KMS-11 (cell line): ENCODE data around the gene TMEM183A.

Experiments used
- H2AFZ ChIP-seq: fragments of 200-600 bp; sonication (generic); 2 replicates; pipeline ENCODE4 v1.6.1; 2016; ENCODE audit warnings: antibody characterized with exemption, mixed run types, low read depth
- H3K27ac ChIP-seq: fragments of 200-600 bp; sonication (generic); 2 replicates; pipeline ENCODE4 v1.6.1; 2016; ENCODE audit warnings: mild to moderate bottlenecking, mixed run types
- H3K27me3 ChIP-seq: fragments of 200-600 bp; sonication (generic); 2 replicates; pipeline ENCODE4 v1.6.1; 2017; ENCODE audit warnings: mild to moderate bottlenecking, low read depth, mixed run types, moderate library complexity; ENCODE audit not compliant: insufficient read depth
- H3K36me3 ChIP-seq: fragments of 200-600 bp; sonication (generic); 2 replicates; pipeline ENCODE4 v1.6.1; 2017; ENCODE audit warnings: mild to moderate bottlenecking, mixed run types; ENCODE audit not compliant: insufficient read depth
- H3K4me1 ChIP-seq: fragments of 200-600 bp; sonication (generic); 2 replicates; pipeline ENCODE4 v1.6.1; 2016; ENCODE audit warnings: mild to moderate bottlenecking, low read depth, mixed run types; ENCODE audit not compliant: poor library complexity, severe bottlenecking
- H3K4me2 ChIP-seq: fragments of 200-600 bp; sonication (generic); 2 replicates; pipeline ENCODE4 v1.7.0; 2016; ENCODE audit warnings: mild to moderate bottlenecking, mixed run types
- H3K4me3 ChIP-seq: fragments of 200-600 bp; sonication (generic); IDR thresholded peaks from 2 replicates; pipeline ENCODE4 v1.6.1; 2017; ENCODE audit warnings: low read depth, low read length, mixed read lengths; ENCODE audit not compliant: insufficient read depth
- H3K79me2 ChIP-seq: fragments of 200-600 bp; sonication (generic); 2 replicates; pipeline ENCODE4 v1.6.1; 2016; ENCODE audit warnings: low read depth, mixed run types; ENCODE audit not compliant: insufficient read depth
- H3K9ac ChIP-seq: fragments of 200-600 bp; sonication (generic); 2 replicates; pipeline ENCODE4 v1.6.1; 2016; ENCODE audit warnings: mild to moderate bottlenecking, mixed run types
- H4K20me1 ChIP-seq: fragments of 200-600 bp; sonication (generic); 2 replicates; pipeline ENCODE4 v1.6.1; 2016; ENCODE audit warnings: mild to moderate bottlenecking, mixed run types; ENCODE audit not compliant: insufficient read depth
- CTCF ChIP-seq: fragments of 200-600 bp; sonication (generic); conservative IDR thresholded peaks from 2 replicates; pipeline ENCODE4 v1.6.1; 2017; ENCODE audit warnings: low read depth, mild to moderate bottlenecking, antibody characterized with exemption, low read length, moderate library complexity, mixed read lengths

Gene TMEM183A

GRCh38 chr1:203049576-203050180 lies 42.5 kb downstream of the TMEM183A start:
- H3K79me2 ChIP-seq, result no peaks in the 10 kb centered on the region
- H3K27me3 ChIP-seq, result no peaks in the 10 kb centered on the region
- no peak overlapping the region for H2AFZ ChIP-seq
- no peaks in the 10 kb centered on the region for H4K20me1 ChIP-seq
- H3K36me3 ChIP-seq, result no peaks in the 10 kb centered on the region
- TF ChIP-seq CTCF, result no peak
- no peaks in the 10 kb centered on the region for H3K4me1 ChIP-seq
- no peak overlapping the region for H3K4me2 ChIP-seq
- H3K4me3 ChIP-seq, result no peak overlapping the region
- H3K27ac ChIP-seq, result no peak overlapping the region
- H3K9ac ChIP-seq, result no peak overlapping the region

GRCh38 chr1:203050826-203051225 lies 43.7 kb downstream of the TMEM183A start:
- Histone ChIP-seq H3K4me3 (no peak overlapping the region), H3K9ac (no peak overlapping the region), H3K4me2 (no peak overlapping the region), H4K20me1 (no peaks in the 10 kb centered on the region), H3K79me2 (no peaks in the 10 kb centered on the region), H3K27me3 (no peaks in the 10 kb centered on the region), H3K4me1 (no peaks in the 10 kb centered on the region), H2AFZ (no peak overlapping the region), H3K27ac (no peak overlapping the region), H3K36me3 (no peaks in the 10 kb centered on the region)
- no peak for TF ChIP-seq CTCF

GRCh38 chr1:203051841-203052324 lies 44.7 kb downstream of the TMEM183A start:
- no peaks in the 10 kb centered on the region for H3K79me2 ChIP-seq
- no peaks in the 10 kb centered on the region for H3K4me1 ChIP-seq
- H3K4me3 ChIP-seq, result no peak overlapping the region
- TF ChIP-seq CTCF, result no peak
- no peak overlapping the region for H3K4me2 ChIP-seq
- H4K20me1 ChIP-seq, result no peaks in the 10 kb centered on the region
- H2AFZ ChIP-seq, result no peak overlapping the region
- H3K36me3 ChIP-seq, result no peaks in the 10 kb centered on the region
- H3K9ac ChIP-seq, result no peak overlapping the region
- no peak overlapping the region for H3K27ac ChIP-seq
- H3K27me3 ChIP-seq, result no peaks in the 10 kb centered on the region

- H3K79me2 ChIP-seq, result no peaks in the 10 kb centered on the region
- no peak overlapping the region for H3K9ac ChIP-seq
- no peak overlapping the region for H3K4me2 ChIP-seq
- no peaks in the 10 kb centered on the region for H3K4me1 ChIP-seq
- H3K36me3 ChIP-seq, result no peaks in the 10 kb centered on the region
- no peaks in the 10 kb centered on the region for H4K20me1 ChIP-seq
- H3K4me3 ChIP-seq, result no peak overlapping the region
- no peaks in the 10 kb centered on the region for H3K27me3 ChIP-seq
- H2AFZ ChIP-seq, result no peak overlapping the region
- no peak for TF ChIP-seq CTCF
- no peak overlapping the region for H3K27ac ChIP-seq
Observed at GRCh38 chr1:203052601-203053000, 45.4 kb downstream of the TMEM183A start.
